ENCODE results near the gene RELL2. TPM values are rescaled to one million over a fixed set of nuclear protein-coding genes. Genes with fewer than 3 reads are reported as not detected.

The RELL2 gene
- total RNA-seq, 1 experiment from 2014 or later = 9.8 TPM

- Histone ChIP-seq H3K79me2 (ENCODE audit: insufficient read depth, low read length) (peaks cover 10% of the 10 kb centered on the region; the same call in 1 of the 2 replicates), H3K79me1 (ENCODE audit: insufficient read depth, low read depth, low read length, poor library complexity, severe bottlenecking) (peaks cover 7% of the 10 kb centered on the region), H4K20me1 (ENCODE audit: control insufficient read depth, insufficient read depth, insufficient read length) (no peaks in the 10 kb centered on the region), H3T11ph (ENCODE audit: low read length) (no peak overlapping the region), H3K56ac (ENCODE audit: insufficient read length, low read depth, low read length) (no peak overlapping the region), H2BK20ac (ENCODE audit: low read depth, low read length, poor library complexity, severe bottlenecking) (no peak overlapping the region), H3K23ac (ENCODE audit: insufficient read length, low read depth, low read length) (no peak overlapping the region), H3K18ac (ENCODE audit: insufficient read length, low read depth, low read length) (peak overlapping the region; percentile 3), H4K5ac (ENCODE audit: insufficient read length, low read depth, low read length) (no peak overlapping the region), H2AFZ (ENCODE audit: low read length) (no peak overlapping the region), H3K9ac (ENCODE audit: extremely low read depth, insufficient read length, low read length) (peak overlapping the region; percentile 9), H3K23me2 (ENCODE audit: insufficient read length, low read depth, low read length, poor library complexity, severe bottlenecking) (peaks cover 14% of the 10 kb centered on the region), H4K8ac (replicated peaks; ENCODE audit: insufficient read length, low read depth, low read length) (no peak overlapping the region), H3K27me3 (ENCODE audit: insufficient read depth, low read length) (no peaks in the 10 kb centered on the region), H3K27ac (ENCODE audit: insufficient read length, low read depth, low read length) (no peak overlapping the region), H2AK5ac (ENCODE audit: insufficient read length, low read length) (no peak overlapping the region), H2BK12ac (ENCODE audit: insufficient read length, low read depth, low read length) (no peak overlapping the region), H3K14ac (ENCODE audit: insufficient read depth, low read length) (peak overlapping the region; percentile 26; the same call in 1 of the 2 replicates), H3K9me3 (ENCODE audit: control insufficient read depth, low read depth, low read length) (no peaks in the 10 kb centered on the region), H3K4ac (ENCODE audit: low read depth, low read length) (no peak overlapping the region), H4K91ac (ENCODE audit: insufficient read length, low read depth, low read length) (no peak overlapping the region), H2BK15ac (ENCODE audit: low read depth, low read length) (no peak overlapping the region), H2BK120ac (ENCODE audit: low read depth, low read length, poor library complexity, severe bottlenecking) (no peak overlapping the region), H3K4me2 (ENCODE audit: insufficient read depth, insufficient read length, low read length) (peak overlapping the region; percentile 79), H2BK5ac (ENCODE audit: insufficient read length, low read length) (no peak overlapping the region), H3K4me1 (ENCODE audit: insufficient read depth, low read length) (peaks cover 4% of the 10 kb centered on the region; the same call in 1 of the 2 replicates)
- Mint-ChIP-seq H3K4me1 (peaks cover 22 to 28% of the 10 kb centered on the region in 2 experiments), H3K36me3 (ENCODE audit: insufficient read depth in 1 of 3, low read depth in 3 of 3) (peaks cover 13 to 33% (median 25%) of the 10 kb centered on the region in 3 experiments; a peak in 6 of 7 replicates), H3K9me3 (no peaks in the 10 kb centered on the region; a peak in 1 of 5 replicates), H3K27ac (peak overlapping the region in 2 of 3 experiments; percentile 49 to 67; a peak in 1 of 7 replicates), H3K4me3 (peak overlapping the region; percentile 92 to 96), H3K27me3 (ENCODE audit: low read depth) (peaks cover 2% of the 10 kb centered on the region)
- no peak for DNase-seq
- no CpG with 5 or more reads among the region's 63 CpGs for WGBS (ENCODE audit: extremely low coverage, insufficient read length, low lambda C conversion rate)
- TF ChIP-seq CTCF (conservative IDR thresholded peaks at IDR 0.05) = no peak
Measured at GRCh38 chr5:141637123-141637766, 448 bp downstream of the RELL2 start.
